GM19395 (cell line): Measurements from ENCODE around the gene PROCR.
"Not testable (repeated sequence)": the region's sequence is repeated elsewhere in the genome, so short reads cannot be mapped to it uniquely, and the experiment has no call there.

Experiments
- ATAC-seq: cut with Tn5 transposase; IDR thresholded peaks from one replicate; pipeline ENCODE4 v1.9.1; 2021; ENCODE audit warnings: mild to moderate bottlenecking, moderate library complexity; ENCODE audit not compliant: unreplicated experiment

The PROCR gene

GRCh38 chr20:35164531-35164930, 7.3 kb upstream of the PROCR start:
- ATAC-seq = not testable (repeated sequence)

- no peak for ATAC-seq
These were observed 6.4 kb upstream of the PROCR start for GRCh38 chr20:35165221-35166185.

- ATAC-seq = no peak
These were observed 5.5 kb upstream of the PROCR start for GRCh38 chr20:35166242-35166830.

- no peak for ATAC-seq
These were observed 4.1 kb upstream of the PROCR start for GRCh38 chr20:35167787-35168186.

- not testable (repeated sequence) for ATAC-seq
These were observed 3.0 kb upstream of the PROCR start for GRCh38 chr20:35168701-35169409.

- ATAC-seq = no peak
These were observed 477 bp upstream of the PROCR start for GRCh38 chr20:35171438-35171752.

GRCh38 chr20:35172434-35172806, 548 bp downstream of the PROCR start:
- ATAC-seq = no peak

GRCh38 chr20:35173576-35174192, 1.8 kb downstream of the PROCR start:
- no peak for ATAC-seq

- no peak for ATAC-seq
These were observed 2.8 kb downstream of the PROCR start for GRCh38 chr20:35174458-35175216.

GRCh38 chr20:35176132-35176531, 4.3 kb downstream of the PROCR start:
- ATAC-seq = no peak

GRCh38 chr20:35179292-35180212, 7.7 kb downstream of the PROCR start:
- no peak for ATAC-seq

GRCh38 chr20:35180266-35180665, 8.4 kb downstream of the PROCR start:
- no peak for ATAC-seq

- no peak for ATAC-seq
These were observed 9.9 kb downstream of the PROCR start for GRCh38 chr20:35181731-35182130.

- ATAC-seq = not testable (repeated sequence)
These were observed 14.9 kb downstream of the PROCR start for GRCh38 chr20:35186691-35187289.

GRCh38 chr20:35187584-35188190, 15.8 kb downstream of the PROCR start:
- ATAC-seq = no peak

- ATAC-seq = not testable (repeated sequence)
These were observed 17.4 kb downstream of the PROCR start for GRCh38 chr20:35189223-35189622.

- ATAC-seq = no peak
These were observed 18.7 kb downstream of the PROCR start for GRCh38 chr20:35190556-35190955.

- ATAC-seq = no peak
These were observed 19.7 kb downstream of the PROCR start for GRCh38 chr20:35191419-35192117.
